GM12892 (cell line): ENCODE data around the gene KPNA1.
"Not testable (repeated sequence)": the region's sequence is repeated elsewhere in the genome, so short reads cannot be mapped to it uniquely, and the experiment has no call there.

ENCODE experiments used
- DNase-seq: peaks from one replicate; pipeline ENCODE4 v3.0.0; 2011; ENCODE audit not compliant: insufficient read length
- FAIRE-seq: peaks from 2 replicates; lab custom pipeline; 2011; peaks lifted over from hg19 to GRCh38; lab: Jason Lieb, UNC
- POLR2A ChIP-seq: IDR thresholded peaks from 2 replicates; pipeline ENCODE4 v1.6.1; 2011; ENCODE audit warnings: low read depth, low read length, control low read depth
- POLR2AphosphoS5 ChIP-seq: IDR thresholded peaks from 2 replicates; pipeline ENCODE4 v1.6.1; 2011; ENCODE audit warnings: low read depth, low read length, control low read depth
- TAF1 ChIP-seq: IDR thresholded peaks from 2 replicates; pipeline ENCODE4 v1.6.1; 2011; ENCODE audit warnings: low read depth, mild to moderate bottlenecking, control low read depth, low read length, borderline replicate concordance

KPNA1 gene

DNA sequence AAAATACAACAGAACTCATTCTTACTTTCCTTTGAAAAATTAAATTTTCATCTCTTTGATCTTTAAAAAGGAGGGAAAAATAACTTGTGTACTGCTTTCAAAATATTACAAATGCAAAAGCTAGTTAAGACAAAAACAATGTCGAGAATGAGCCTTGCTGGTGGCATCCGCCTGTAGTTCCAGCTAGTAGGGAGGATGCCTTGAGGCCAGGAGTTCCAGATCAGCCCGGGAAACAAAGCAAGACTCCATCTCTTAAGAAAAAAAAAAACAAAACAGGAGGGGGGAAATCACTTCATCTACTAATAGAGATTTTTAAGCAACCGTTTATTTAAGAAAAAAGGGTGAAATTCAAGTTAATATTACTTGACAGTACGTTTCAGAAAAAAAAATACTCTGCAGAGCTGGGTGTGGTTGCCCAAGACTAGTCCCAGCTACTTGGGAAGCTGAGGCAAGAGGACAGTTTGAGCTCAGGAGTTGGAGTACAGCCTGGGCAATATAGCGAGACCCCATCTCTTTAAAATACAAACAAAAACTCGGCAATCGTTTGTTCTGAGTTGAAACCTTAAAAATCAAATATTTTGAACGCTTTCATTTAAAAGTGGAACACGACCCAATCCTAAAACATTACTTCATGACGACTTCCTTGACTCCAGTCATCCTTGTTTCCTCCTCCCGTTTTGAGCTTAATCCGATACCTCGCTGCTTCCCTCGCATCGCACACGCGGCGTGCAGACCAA lies 1.2 kb downstream of the KPNA1 start:
- TF ChIP-seq TAF1, result no peak
- TF ChIP-seq POLR2A, result peak; percentile 47; the same call in 1 of the 2 replicates
- DNase-seq (no peak), FAIRE-seq (no peak)

GRCh38 chr3:122512284-122512683 lies 2.5 kb downstream of the KPNA1 start:
- TF ChIP-seq POLR2AphosphoS5 (no peak), TAF1 (no peak), POLR2A (no peak)
- FAIRE-seq (no peak), DNase-seq (no peak)

- DNase-seq, result no peak
- FAIRE-seq, result peak; percentile 67
- TF ChIP-seq TAF1 (no peak), POLR2A (no peak), POLR2AphosphoS5 (no peak)
These were observed 3.7 kb downstream of the KPNA1 start for GRCh38 chr3:122510878-122511535.

GRCh38 chr3:122508944-122509343 lies 5.8 kb downstream of the KPNA1 start:
- DNase-seq, FAIRE-seq: not testable (repeated sequence)

DNA sequence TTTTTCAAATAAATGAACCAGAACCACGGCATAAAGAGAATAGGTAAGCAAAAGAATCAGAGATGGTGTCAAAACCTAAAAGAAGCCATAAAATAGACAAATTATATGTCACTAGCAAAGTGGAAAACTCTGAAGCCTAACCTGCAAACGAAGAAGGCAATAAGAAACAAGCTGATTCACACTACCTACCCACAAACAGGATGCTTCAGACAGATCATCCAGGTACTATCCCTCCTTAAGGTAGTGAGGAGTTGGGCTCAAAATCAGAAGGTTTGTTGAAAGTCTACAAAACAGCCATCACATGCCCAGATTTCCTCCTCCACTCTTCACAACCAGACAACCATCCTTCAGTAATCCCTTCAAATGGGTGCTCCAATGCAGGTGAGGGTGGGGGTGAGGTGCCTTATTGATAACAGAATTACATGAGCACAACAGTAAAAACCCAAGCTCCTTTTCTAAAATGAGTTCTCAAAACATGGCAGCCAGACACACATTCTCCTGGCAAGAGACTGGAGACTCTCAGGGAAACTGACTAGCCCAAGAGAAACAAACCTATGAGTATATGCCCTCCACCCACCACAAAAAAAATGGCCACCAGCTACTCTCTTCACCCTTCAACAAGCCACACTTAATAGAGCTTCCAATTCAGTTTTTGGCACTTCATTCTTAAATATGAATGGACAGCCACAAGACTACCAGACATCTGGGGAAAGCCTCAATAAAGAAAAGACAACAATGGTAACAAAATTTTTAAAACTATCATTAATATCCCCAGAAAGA lies 6.4 kb downstream of the KPNA1 start:
- FAIRE-seq, result peak; percentile 58
- DNase-seq, result no peak
- TF ChIP-seq TAF1 (no peak), POLR2AphosphoS5 (no peak), POLR2A (no peak)

- TF ChIP-seq POLR2A, result no peak
- TF ChIP-seq POLR2AphosphoS5, result no peak
- TF ChIP-seq TAF1, result no peak
- DNase-seq (no peak), FAIRE-seq (no peak)
These were observed 8.3 kb downstream of the KPNA1 start for GRCh38 chr3:122506450-122506849.

- no peak for FAIRE-seq
- TF ChIP-seq POLR2AphosphoS5, result no peak
- TF ChIP-seq POLR2A, result no peak
- no peak for TF ChIP-seq TAF1
- DNase-seq, result no peak
These were observed 9.1 kb downstream of the KPNA1 start for GRCh38 chr3:122505676-122506075.

GRCh38 chr3:122502941-122503340 lies 11.8 kb downstream of the KPNA1 start:
- no peak for FAIRE-seq
- no peak for TF ChIP-seq POLR2A
- TF ChIP-seq POLR2AphosphoS5, result no peak
- TF ChIP-seq TAF1, result no peak

GRCh38 chr3:122502139-122502538 lies 12.6 kb downstream of the KPNA1 start:
- DNase-seq (no peak), FAIRE-seq (peak; percentile 65)
- TF ChIP-seq TAF1, result no peak

More at GRCh38 chr3:122502941-122503340, 11.8 kb downstream of the KPNA1 start:
- DNase-seq, result no peak

GRCh38 chr3:122500964-122501363 lies 13.8 kb downstream of the KPNA1 start:
- not testable (repeated sequence) for FAIRE-seq, DNase-seq

GRCh38 chr3:122498152-122498551 lies 16.6 kb downstream of the KPNA1 start:
- TF ChIP-seq POLR2AphosphoS5, result no peak
- TF ChIP-seq POLR2A, result no peak
- no peak for TF ChIP-seq TAF1
- peak; percentile 75 for FAIRE-seq
- DNase-seq, result no peak

GRCh38 chr3:122497425-122497824 lies 17.3 kb downstream of the KPNA1 start:
- FAIRE-seq, result peak; percentile 80
- peak; percentile 3 for DNase-seq

More at GRCh38 chr3:122497425-122497824, 17.3 kb downstream of the KPNA1 start:
- no peak for TF ChIP-seq POLR2A
- TF ChIP-seq POLR2AphosphoS5, result no peak
- no peak for TF ChIP-seq TAF1
